PC-3 (cell line): ENCODE results near the gene TMEM215. TPM values are rescaled to one million over a fixed set of nuclear protein-coding genes. Genes with fewer than 3 reads are reported as not detected.

Experiments
- ATAC-seq: fragments of 200-7000 bp; cut with Tn5 transposase; 2 replicates; pipeline ENCODE4 v1.9.1; 2020; ENCODE audit warnings: mild to moderate bottlenecking, moderate library complexity
- BruUV-seq: library from RNA; stranded (reverse); fragments of 400-500 nt; replicated peaks from 2 replicates; lab custom pipeline; 2021; lab: Mats Ljungman, UMichigan
- CTCF ChIA-PET: fragments of 300-600 bp; sonication (Branson Sonifier 250); formaldehyde crosslinking; loops from one replicate; lab custom pipeline; 2022; ENCODE audit warnings: antibody characterized with exemption; lab: Charles Lee
- POLR2A ChIA-PET: fragments of 300-600 bp; sonication (Branson Sonifier 250); formaldehyde crosslinking; loops from one replicate; lab custom pipeline; 2022; ENCODE audit warnings: antibody characterized with exemption; ENCODE audit not compliant: unreplicated experiment; lab: Charles Lee
- DNase-seq: peaks from one replicate; pipeline ENCODE4 v3.0.0-alpha.2; 2015
- H2AFZ ChIP-seq: fragments of 300-600 bp; sonication (generic); 2 replicates; pipeline ENCODE4 v1.6.0; 2016; ENCODE audit warnings: antibody characterized with exemption, low read length
- H3F3A ChIP-seq: fragments of 300-600 bp; sonication (generic); one replicate; pipeline ENCODE4 v1.6.0; 2017; ENCODE audit warnings: antibody characterized with exemption, low read length, control low read depth, mild to moderate bottlenecking; ENCODE audit not compliant: unreplicated experiment
- H3K27ac ChIP-seq: fragments of 300-600 bp; sonication (generic); 2 replicates; pipeline ENCODE4 v1.5.1; 2016; ENCODE audit warnings: mild to moderate bottlenecking, low read length
- H3K27me3 ChIP-seq: fragments of 300-600 bp; sonication (generic); 2 replicates; pipeline ENCODE4 v1.6.1; 2016; ENCODE audit warnings: low read length, mixed read lengths
- H3K36me3 ChIP-seq: fragments of 300-600 bp; sonication (generic); 2 replicates; pipeline ENCODE4 v1.6.1; 2016; ENCODE audit warnings: low read depth, mixed run types, low read length, mixed read lengths
- H3K4me1 ChIP-seq: fragments of 300-600 bp; sonication (generic); 2 replicates; pipeline ENCODE4 v1.5.1; 2016; ENCODE audit warnings: low read length; ENCODE audit not compliant: insufficient read depth
- H3K4me2 ChIP-seq: fragments of 300-600 bp; sonication (generic); 2 replicates; pipeline ENCODE4 v1.6.0; 2016; ENCODE audit warnings: low read length
- H3K4me3 ChIP-seq: fragments of 300-600 bp; sonication (generic); 2 replicates; pipeline ENCODE4 v1.5.1; 2016; ENCODE audit warnings: mild to moderate bottlenecking, low read length, mixed read lengths
- H3K79me2 ChIP-seq: fragments of 300-600 bp; sonication (generic); 2 replicates; pipeline ENCODE4 v1.6.1; 2017; ENCODE audit warnings: low read length, mixed read lengths
- H3K9ac ChIP-seq: fragments of 300-600 bp; sonication (generic); 2 replicates; pipeline ENCODE4 v1.6.0; 2016; ENCODE audit warnings: mild to moderate bottlenecking, low read length
- H3K9me2 ChIP-seq: fragments of 300-600 bp; sonication (generic); replicated peaks from 2 replicates; pipeline ENCODE4 v1.6.1; 2016; ENCODE audit warnings: mixed run types, low read length, mixed read lengths
- H3K9me3 ChIP-seq: fragments of 300-600 bp; sonication (generic); 2 replicates; pipeline ENCODE4 v1.6.1; 2016; ENCODE audit warnings: low read length, mixed read lengths
- H4K20me1 ChIP-seq: fragments of 300-600 bp; sonication (generic); 2 replicates; pipeline ENCODE4 v1.6.1; 2016; ENCODE audit warnings: low read length, mixed read lengths
- EZH2 ChIP-seq: fragments of 300-600 bp; sonication (generic); IDR thresholded peaks from one replicate; pipeline ENCODE4 v1.6.1; 2017; ENCODE audit warnings: antibody characterized with exemption, mild to moderate bottlenecking, low read length; ENCODE audit not compliant: unreplicated experiment
- EZH2phosphoT487 ChIP-seq: fragments of 300-600 bp; sonication (generic); IDR thresholded peaks from 2 replicates; pipeline ENCODE4 v1.6.1; 2018; ENCODE audit warnings: mild to moderate bottlenecking, antibody characterized with exemption, low read length, borderline replicate concordance
- intact Hi-C: fragments of 100-400 bp; cut with micrococcal nuclease; formaldehyde crosslinking; loops from 2 replicates; pipeline ENCODE4 v1.9.0; 2023
- total RNA-seq: library from RNA; depleted of rRNA; stranded (reverse); fragments of >200 nt; gene quantifications from 2 replicates; pipeline ENCODE4 v1.2.3, GENCODE V29; 2014; rRNA removed
- TF ChIP-seq, protein P1 (sequence below): fragments of 300-600 bp; sonication (generic); conservative IDR thresholded peaks from 2 replicates; pipeline ENCODE4 v1.5.1; 2017; ENCODE audit warnings: antibody characterized with exemption, low read depth, mild to moderate bottlenecking, low read length

Gene TMEM215
- total RNA-seq, 1 experiment from 2014 or later: not detected

DNA sequence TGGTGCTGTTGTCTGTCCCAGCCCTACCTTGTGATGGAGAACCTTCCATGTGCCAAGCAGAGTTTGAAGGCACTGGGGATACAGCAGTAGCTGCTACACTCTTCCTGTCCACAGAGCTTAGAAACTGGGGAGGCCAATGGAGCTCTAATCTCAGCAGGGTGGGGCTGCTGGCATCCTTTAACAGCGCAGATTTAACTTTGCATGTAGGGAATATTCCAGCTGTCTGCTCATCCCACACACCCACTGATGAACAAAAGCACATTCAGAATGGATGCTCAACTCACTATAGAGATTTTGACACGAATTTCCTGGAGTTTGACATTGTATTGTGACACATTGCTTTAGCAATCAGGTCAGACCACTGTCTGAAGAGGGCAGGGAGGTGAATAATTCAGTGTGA, 49.0 kb downstream of the TMEM215 start:
- ChIA-PET POLR2A (no interaction called here), CTCF (no interaction called here)
- no peak for DNase-seq
- TF ChIP-seq EZH2phosphoT487: no peak
- TF ChIP-seq, protein P1, sequence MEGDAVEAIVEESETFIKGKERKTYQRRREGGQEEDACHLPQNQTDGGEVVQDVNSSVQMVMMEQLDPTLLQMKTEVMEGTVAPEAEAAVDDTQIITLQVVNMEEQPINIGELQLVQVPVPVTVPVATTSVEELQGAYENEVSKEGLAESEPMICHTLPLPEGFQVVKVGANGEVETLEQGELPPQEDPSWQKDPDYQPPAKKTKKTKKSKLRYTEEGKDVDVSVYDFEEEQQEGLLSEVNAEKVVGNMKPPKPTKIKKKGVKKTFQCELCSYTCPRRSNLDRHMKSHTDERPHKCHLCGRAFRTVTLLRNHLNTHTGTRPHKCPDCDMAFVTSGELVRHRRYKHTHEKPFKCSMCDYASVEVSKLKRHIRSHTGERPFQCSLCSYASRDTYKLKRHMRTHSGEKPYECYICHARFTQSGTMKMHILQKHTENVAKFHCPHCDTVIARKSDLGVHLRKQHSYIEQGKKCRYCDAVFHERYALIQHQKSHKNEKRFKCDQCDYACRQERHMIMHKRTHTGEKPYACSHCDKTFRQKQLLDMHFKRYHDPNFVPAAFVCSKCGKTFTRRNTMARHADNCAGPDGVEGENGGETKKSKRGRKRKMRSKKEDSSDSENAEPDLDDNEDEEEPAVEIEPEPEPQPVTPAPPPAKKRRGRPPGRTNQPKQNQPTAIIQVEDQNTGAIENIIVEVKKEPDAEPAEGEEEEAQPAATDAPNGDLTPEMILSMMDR: no peak
- no peak for TF ChIP-seq EZH2
- H3K4me1 ChIP-seq: no peaks in the 10 kb centered on the region
- H3K9me2 ChIP-seq: no peaks in the 10 kb centered on the region
- H3K4me2 ChIP-seq: no peak overlapping the region
- no peak overlapping the region for H3K27ac ChIP-seq
- H3K36me3 ChIP-seq: no peaks in the 10 kb centered on the region
- intact Hi-C loops: no loop called here
- H2AFZ ChIP-seq: no peak overlapping the region
- H3K9ac ChIP-seq: no peak overlapping the region
- peaks cover 50% of the 10 kb centered on the region for H3K27me3 ChIP-seq
- H3K4me3 ChIP-seq: no peak overlapping the region
- H3K79me2 ChIP-seq: no peaks in the 10 kb centered on the region
- H3F3A ChIP-seq: no peaks in the 10 kb centered on the region
- H4K20me1 ChIP-seq: no peaks in the 10 kb centered on the region
- no peaks in the 10 kb centered on the region for H3K9me3 ChIP-seq
- no TSS peak for BruUV-seq
- ATAC-seq: no peak

Other genes starting within 250 kb of the TMEM215 start
- gene SMIM27, start 231.2 kb upstream of the TMEM215 start, total RNA-seq: 0.98 and 3.0 TPM in 2 replicates
- gene TOPORS, start 231.0 kb upstream of the TMEM215 start, total RNA-seq: 11.2 and 11.4 TPM in 2 replicates
- gene NDUFB6, start 210.4 kb upstream of the TMEM215 start, total RNA-seq: 83.9 and 86.4 TPM in 2 replicates
- gene TAF1L, start 147.9 kb upstream of the TMEM215 start, total RNA-seq: 0.23 TPM in 1 of 2 replicates, not detected in the other
- 37.5 and 39.1 TPM in 2 replicates for gene APTX, start 218.1 kb downstream of the TMEM215 start, total RNA-seq
- 109 and 114 TPM in 2 replicates for gene DNAJA1, start 241.7 kb downstream of the TMEM215 start, total RNA-seq